NCI-H1417 treated with DMSO at 0.1 percent for 48 hours (cell line): Measurements from ENCODE around the gene FAM168A.
"Not testable (repeated sequence)": the region's sequence is repeated elsewhere in the genome, so short reads cannot be mapped to it uniquely, and the experiment has no call there.

Experiments
- DNase-seq: peaks from one replicate; lab custom pipeline; 2025; lab: John Stamatoyannopoulos, UW

The FAM168A gene

DNA sequence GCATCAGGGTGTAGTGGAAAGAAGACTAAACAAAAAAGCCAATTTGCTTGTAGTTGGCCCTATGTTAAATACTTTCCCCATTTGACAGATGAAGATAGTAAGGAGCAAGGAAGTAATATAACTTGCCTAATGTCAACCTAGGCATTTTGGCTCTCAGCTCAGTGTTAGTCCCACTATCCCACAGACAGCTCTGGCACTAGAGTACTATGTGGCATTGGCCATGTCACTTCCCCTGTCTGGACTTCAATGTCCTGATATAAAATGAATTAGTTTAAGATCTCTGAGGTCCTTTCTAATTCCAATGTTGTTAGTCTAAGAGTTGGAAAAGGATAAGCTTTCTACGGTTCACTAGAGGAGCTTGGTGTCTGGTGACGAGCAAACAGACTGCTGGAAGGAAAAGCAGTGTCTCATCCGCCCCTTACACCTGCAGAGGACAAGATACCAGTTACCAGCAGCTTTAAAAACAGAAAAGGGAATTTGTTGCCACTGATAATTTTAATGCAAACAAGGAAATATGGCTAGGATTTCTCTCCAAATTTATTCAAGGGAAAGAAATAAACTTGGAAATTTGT lies 129.2 kb downstream of the FAM168A start:
- no peak for DNase-seq

DNA sequence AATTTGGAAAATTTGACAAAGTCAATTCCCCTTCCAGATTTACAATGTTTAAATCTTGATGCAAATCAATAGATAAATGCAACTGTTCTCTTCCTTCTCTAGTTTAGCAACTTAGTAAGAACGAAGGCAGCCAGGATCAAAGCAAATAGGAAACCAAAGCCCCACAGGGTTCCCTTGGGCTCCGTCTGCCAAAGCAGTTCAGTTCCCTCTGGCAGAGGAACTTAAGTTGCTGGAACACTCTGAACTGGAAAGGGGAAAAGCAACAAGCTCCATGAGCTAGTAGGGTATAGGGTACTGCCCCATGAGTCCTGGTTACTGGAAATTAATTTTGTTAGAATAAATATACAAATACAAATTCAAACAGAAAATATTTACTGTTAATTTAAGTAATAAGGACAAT lies 130.4 kb downstream of the FAM168A start:
- no peak for DNase-seq

DNA sequence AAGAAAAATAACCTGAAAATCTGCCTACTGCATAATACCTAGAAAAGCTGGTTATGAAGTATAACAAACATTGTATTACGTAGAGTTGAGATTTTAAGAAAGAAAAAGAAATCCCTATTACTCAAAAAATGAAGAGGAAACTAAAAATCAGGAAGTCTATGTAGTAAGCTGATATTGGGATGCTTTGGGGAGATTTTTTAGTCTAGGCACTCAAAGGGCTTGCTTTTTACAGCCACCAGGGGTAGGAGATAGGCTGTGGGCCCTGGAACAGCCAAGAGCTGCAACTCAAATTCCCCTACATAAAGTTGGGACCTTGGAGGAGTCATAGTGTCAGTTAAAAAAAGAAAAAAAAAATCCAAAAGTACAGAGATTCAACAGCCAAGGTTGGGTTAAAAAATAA lies 131.3 kb downstream of the FAM168A start:
- DNase-seq, result no peak

DNA sequence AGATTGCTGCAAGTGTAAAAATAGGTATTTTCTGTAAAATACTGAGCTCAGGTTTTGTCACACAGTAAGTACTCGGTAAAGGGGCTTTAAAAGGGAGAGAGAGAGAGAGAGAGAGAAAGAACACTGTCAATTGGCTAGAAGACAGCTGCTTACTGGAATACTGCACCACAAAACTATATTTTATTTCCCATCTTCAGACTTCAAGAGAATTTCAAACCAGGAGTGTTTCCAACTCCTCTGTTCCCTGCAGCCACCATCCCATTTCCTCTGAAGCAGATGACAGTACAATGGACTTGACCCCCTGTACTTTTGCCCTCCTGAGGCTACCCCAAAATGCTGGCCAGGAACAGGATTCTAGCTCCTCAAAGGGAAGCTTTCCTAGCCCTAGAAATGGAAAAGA lies 132.0 kb downstream of the FAM168A start:
- DNase-seq, result no peak

DNA sequence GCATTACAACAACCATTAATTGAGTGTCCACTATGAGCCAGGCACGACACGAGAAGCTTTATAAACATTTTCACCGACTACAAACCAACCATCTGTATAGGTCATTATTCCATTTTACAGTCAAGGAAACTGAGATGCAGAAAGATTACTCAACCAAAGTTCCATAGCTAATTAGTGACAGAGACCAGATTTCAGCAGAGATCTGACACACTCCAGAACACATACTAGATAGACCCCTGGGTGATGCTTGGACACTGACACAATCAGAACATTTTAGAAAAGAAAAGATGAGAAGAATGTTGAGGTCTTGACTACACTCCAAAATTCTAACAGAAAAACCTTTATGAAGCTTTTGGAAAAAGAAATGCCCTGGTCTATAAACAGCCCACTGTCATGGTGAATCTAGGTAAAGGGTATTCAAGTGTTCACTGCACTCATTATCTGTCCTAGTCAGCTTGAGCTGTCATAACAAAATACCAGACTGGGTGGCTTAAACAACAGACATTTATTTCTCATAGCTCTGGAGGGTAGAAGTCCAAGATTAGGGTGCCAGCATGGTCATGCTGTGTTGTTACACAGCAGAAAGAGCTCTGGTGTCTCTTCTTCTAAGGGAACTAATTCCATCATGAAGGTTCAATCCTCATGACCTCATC lies 132.8 kb downstream of the FAM168A start:
- DNase-seq, result no peak

DNA sequence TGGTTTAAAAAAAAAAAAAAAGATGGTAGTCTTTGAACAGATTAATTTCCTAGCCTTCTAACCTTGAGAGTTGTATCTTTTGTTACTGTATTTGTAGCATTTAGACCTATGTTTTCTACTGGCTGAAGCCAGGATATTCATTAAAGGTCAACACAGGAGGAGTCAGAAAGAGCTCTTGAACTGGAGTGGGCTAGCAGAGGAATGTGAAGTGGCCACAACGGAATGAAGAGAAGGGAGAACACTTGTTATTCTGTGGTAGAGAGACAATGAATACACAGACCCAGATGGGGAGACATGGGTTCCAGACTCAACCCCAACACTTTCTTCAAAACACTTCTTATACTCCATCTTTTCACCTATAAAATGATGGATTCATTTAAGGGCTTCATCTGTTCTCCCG lies 133.6 kb downstream of the FAM168A start:
- no peak for DNase-seq

DNA sequence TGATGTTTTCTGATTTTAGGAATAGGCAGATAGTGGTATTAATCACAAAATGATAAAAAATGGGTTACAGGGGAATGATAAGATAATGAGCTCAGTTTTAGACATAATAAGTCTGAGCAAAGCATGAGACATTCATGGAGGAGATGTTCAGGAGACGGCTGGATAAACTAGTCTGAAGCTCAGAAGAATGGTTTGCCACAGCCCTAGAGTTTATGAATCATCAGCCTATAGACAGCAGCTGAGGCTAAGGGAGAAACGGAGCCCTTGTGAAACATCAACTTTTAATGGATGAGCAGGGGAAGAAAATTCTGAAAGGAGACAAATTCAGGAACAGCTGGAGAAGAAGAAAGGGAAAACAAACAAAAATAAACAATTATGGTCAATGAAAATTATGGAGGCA lies 134.6 kb downstream of the FAM168A start:
- DNase-seq, result no peak

DNA sequence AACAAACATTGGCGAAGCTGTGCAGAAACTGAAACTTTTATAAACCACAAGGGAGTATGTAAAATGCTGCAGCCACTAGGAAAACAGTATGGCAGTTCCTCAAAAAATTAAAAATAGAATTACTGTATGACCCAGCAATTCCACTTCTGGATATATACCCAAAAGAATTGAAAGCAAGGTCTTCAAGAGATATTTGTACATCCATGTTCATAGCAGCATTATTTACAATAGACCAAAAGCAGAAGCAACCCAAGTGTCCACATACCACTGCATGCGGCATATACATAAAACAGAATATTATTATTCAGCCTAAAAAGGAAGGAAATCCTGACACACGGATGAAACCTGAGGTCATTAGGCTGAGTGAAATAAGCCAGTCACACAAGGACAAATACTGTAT lies 135.9 kb downstream of the FAM168A start:
- no peak for DNase-seq

DNA sequence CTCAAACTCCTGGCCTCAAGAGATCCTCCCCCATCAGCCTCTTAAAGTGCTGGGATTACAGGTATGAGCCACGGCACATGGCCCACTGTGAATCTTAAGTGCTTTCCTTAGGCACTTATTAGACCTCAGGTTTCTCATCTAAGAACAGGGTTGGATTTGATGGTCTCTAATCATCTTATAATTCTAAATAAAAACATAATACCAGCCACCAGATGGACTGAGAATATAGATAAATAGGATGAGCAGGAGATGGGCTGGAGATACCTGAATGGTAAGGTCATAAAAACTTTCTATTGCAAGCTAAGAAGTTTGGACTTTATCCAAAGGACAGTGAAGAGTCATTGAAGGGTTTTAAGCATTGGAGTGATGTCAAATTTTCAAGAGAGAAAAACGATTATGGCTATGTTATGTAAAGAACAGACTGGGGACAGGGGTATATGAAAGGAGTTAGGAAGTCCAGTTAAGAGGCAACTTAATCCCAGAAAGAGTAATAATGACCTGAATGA lies 136.5 kb downstream of the FAM168A start:
- no peak for DNase-seq

DNA sequence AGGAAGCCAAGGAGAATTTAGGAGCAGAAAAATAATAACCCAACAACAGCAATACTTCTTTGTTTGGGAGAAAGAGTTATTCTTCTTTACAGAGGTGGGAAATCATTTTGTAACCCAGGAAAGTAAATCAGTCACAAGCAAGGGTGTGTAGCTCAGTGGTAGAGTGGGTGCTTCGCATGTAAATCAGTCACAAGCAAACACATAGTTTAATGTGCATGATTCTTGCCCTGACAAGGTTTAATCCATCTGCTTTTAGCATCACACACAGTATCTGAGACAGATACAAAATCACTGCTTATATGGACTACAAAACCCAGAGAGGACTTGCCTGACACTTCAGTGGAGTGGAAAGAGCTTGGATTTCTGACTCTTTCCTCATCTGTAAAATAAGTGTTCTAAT lies 139.7 kb downstream of the FAM168A start:
- no peak for DNase-seq

DNA sequence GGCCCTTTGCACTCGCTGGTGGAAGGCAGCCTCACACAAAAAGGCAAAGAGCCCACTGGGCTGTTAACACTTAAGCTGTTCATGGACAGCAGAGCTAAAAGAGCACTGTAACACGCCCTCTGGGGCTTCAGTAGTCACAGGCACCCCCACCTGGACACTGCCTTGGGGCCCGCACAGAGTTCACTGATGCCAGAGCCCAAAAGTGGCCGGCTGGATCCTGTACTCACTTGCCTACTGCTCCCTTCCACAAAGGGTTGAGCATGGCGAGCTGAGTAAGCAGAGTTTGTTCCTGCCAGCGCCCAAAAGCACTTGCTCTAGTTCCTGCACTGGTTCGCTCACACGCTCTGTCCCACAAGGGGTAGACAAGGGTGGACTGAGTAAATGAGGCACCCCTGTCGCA lies 142.9 kb downstream of the FAM168A start:
- DNase-seq, result no peak

DNA sequence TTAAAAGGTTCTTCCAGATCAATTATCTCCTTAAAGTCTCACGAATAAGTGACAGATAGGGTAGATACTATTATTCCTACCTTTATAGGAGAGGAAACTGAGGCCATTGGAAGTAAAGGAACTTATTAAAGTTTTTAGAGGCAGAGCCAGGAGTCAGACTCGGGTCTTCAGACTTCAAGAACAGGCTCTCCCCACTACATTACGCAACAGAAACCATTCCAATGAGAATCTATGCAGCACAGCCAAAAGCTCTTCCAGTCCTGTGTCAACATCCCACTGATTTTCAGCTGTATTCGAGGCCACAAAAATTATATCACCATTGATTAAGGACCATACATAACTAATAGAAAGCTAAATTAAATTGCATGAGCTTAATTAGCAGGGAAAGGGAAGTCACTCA lies 144.3 kb downstream of the FAM168A start:
- DNase-seq, result no peak

DNA sequence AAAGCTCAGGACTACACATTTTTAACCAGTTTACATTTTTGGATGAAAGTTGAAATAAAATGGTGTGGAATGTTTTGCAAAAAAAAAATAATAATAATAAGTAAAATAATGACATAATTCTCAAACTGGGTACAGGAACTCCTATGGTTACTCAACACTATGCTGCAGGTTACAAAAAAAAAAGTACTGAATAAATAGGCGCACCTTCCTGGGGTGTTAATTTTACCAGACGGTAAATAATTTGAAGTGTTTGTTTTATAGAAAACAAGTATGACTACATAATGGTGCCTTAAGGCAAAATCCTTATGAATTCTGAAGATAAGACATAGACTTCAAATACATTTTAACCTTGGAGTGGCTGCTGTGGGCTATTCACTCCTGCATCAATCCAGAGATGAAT lies 145.2 kb downstream of the FAM168A start:
- DNase-seq, result no peak

DNA sequence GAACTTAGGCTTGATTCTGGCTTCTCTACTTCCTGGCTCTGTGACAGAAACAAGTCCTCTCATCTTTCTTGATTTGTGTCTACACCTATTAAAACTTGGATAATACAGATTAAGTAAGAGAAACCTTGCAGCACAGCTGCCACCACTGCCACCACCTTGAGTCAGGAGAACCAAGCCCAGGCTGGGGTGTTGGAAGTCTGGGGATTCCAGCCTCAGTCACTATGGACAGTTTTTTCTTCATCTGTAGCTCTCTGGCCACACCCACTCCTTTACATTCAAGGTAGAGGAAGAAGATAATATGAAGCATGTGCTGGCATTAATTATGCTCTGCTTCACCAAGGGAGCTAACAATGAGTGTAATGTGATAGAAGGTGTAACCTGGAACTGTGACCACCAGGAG lies 146.0 kb downstream of the FAM168A start:
- DNase-seq, result no peak

DNA sequence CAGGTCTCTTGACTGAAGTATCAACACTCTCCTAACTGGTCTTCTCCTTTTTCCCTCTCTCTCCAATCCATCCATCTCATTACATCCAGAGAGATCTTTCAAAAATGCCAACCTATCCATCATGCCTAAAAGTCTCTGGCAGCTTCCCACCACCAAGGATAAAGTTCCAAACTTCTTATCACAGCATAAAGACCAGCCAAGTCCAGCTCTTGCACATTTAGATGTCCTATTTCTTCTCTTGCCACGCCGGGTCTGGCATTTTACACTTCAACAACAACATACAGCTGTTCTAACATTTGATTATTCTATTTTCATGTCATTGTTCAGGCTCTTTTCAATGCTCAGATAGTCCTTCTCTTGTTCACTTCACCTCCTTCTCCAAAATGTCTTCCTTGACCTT lies 151.1 kb downstream of the FAM168A start:
- DNase-seq, result no peak

DNA sequence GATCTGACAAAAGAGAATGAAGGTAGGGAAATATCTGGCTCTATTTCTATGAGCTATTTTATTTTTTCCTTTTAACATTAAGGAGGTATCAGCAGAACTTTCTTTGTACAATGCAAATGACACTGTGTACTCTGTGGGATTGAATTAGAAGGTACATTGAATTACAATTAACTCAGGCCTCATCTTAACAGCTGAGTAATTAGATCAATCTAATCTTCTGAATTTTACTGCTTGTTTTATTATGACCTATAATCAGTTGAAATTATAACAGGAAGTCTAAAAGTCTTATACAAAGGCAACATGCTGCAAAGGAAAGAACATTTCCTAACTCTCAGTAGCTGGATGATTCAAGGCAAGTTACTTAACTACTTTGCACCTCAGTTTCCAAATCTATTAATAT lies 151.9 kb downstream of the FAM168A start:
- no peak for DNase-seq

DNA sequence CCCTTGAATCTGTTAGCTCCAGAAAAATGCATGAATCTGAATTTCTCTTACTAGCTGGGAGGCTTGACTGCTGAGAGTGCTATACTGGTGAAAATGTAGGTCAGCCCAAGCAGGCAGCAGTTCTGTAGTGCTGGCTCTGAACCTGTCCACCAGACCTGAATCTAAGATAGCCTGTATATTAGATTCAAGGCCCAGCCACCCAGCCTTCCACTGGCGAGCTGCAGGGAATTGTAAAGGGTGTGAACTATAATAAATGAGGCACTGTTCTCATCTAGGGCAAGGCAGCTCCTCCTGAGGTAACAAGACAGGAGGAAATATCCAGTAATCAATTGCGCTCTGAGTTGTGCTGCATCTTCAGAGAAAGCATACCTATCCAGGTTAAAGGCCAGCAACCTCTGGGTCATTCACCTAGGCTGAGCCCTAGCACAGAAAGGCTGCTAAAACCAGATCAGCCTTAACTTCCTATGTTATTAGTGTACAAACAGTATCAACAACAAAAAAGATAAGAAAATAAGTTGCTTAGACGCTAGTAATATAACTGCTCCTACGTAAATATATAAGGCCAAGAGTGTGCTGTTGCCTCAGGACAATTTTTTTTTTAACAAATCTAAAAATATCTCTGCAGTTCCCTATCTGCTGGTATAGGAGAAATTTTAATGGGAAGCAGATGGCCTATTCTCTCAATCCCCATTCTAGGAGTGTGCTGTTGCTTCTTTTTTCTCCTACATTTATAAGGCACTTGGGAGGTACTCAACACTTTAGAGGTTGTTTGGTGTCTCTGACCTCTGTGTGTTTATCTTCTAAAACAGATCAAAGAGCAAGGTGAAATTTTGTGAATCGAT lies 158.7 kb downstream of the FAM168A start:
- DNase-seq, result no peak

DNA sequence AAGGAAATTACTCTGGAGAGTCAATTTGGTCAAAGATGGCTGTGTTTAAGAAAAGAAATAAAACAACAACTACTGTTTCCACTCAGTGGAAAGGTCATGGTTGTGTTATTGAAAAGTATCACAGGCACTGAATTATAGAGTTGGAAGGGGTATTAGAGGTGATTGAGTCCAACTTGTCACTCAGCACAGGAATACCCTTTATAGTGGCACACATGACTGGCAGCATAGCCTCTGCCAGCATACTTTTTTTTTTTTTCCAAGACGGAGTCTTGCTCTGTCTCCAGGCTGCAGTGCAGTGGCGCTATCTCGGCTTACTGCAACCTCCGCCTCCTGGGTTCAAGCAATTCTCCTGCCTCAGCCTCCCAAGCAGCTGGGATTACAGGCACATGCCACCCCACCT lies 161.1 kb downstream of the FAM168A start:
- not testable (repeated sequence) for DNase-seq

DNA sequence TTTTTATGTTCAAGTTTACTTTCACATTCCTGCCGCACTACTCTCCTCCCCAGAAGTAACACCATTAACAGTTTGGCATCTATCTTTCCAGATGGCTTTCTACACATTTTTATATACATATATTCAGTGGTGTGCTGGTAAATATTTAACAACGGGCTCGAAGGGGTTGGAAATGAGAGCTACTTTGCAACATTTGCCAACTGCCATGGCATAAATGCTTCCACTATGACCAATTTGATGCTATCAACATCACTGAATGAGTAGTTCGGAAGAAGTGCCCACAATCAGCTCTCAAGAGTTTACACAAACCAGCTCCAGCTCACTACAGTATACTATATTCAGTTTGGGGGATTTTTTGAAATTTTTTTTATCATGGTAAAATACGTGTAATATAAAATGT lies 166.5 kb downstream of the FAM168A start:
- DNase-seq, result no peak

DNA sequence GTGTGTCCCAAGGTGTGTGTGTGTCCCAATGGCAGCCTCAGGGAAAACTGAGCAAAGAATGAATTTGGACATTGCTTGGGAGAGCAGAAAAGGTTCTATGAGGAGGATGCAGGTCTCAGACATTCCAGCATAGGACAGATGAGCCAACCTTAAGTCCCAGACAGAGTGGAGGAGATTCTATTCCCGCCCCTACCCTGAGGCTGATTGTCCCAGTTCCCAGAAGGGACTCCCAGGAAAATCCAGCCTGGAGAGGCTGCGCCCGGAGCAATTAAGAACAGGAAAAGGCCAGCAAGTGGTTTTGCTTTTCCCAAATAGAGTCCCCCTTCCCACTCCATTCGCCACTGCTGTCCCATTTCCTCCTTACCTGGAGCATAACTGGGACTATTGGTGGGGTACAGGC lies 167.6 kb downstream of the FAM168A start:
- no peak for DNase-seq

DNA sequence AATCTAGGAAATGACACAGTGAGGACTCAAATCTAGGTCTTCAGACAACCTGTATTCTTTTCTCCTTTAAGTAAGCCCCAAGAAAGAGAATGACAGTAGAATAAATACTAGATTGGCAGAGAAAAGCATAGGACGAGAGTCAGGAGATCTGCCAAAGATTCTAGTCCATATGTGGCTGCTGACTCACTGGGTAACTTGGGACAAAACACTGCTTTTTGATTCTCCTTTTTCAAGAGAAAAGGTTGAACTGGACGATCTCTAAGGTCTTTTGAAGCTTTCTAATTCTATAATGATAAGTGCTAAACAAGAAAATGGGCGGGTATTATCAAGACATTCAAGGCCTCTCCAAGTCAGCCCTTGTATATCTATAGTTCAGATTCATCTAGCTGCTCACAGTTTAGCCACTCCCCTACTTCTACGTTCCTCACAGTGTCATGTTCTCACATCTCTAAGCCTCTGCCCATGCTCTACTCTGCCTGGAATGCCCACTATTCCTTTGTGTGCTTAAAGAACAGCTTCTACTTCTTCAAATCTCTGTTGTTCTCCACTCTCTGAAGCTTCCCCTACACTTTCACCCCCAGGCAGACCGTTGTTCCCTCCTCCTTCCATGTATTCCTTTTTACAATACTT lies 168.7 kb downstream of the FAM168A start:
- DNase-seq, result no peak

DNA sequence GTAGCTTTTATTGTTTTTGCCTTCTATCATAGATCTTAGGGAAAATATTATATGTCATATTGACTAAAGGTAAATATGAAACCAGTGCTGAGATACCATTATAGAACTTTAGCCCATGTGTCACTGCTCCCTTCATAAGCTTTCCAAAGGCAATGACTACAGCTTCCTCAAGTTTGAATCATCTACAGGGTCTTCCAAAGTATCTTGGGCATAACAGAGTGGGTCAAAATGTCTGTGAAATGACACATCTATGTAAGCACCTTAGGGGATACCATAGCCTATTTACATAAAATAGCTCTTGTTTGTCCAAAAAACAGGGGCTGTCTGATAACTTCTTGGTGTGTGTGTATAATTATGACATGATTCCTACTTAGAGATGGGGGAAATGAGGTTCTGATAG lies 169.2 kb downstream of the FAM168A start:
- no peak for DNase-seq

DNA sequence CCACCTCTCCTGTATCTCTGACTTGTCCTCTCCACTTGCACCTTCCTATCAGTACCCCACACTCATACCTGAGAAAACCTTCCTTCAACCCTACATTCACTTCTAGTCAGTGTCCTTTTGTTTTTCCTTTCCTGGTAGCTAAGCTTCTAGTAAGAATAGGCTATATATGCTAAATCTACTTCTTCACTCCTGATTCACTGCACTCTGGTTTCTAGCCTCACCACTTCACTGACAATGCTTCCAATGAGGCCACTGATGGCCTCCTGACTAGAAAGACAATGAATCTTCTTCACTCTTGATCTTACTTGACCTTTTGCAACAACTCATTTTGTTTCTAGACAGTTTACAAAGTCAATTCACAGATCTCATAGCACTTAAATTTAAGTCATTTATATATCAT lies 169.7 kb downstream of the FAM168A start:
- DNase-seq, result no peak
